ENCODE measurements around the gene LYG1.
"Not testable (repeated sequence)": the region's sequence is repeated elsewhere in the genome, so short reads cannot be mapped to it uniquely, and the experiment has no call there.

Gene LYG1

GRCh38 chr2:99301097-99301496, at the start of gene LYG1:
LYG1 (minus strand) TSS chr2:99301197; CDS start chr2:99295670, 5,527 bp downstream.
- not testable (repeated sequence) for H3K9ac ChIP-seq (ENCODE audit: low read length); H3K9me2 ChIP-seq (replicated peaks; ENCODE audit: insufficient read depth, low read length); H3F3A ChIP-seq (ENCODE audit: insufficient read depth); H3K4me2 ChIP-seq (ENCODE audit: low read depth, low read length, poor library complexity, severe bottlenecking); H3K27ac ChIP-seq (ENCODE audit: low read depth, low read length); H2AFZ ChIP-seq (ENCODE audit: low read depth, low read length, severe bottlenecking); H3K79me2 ChIP-seq (ENCODE audit: insufficient read depth, low read length); H3K36me3 ChIP-seq (ENCODE audit: low read length); H3K27me3 ChIP-seq (ENCODE audit: low read length); H4K20me1 ChIP-seq (ENCODE audit: low read depth, low read length); H3K9me3 ChIP-seq (ENCODE audit: insufficient read depth, low read length); H3K4me3 ChIP-seq (ENCODE audit: insufficient read depth, low read length, poor library complexity, severe bottlenecking)

DNA sequence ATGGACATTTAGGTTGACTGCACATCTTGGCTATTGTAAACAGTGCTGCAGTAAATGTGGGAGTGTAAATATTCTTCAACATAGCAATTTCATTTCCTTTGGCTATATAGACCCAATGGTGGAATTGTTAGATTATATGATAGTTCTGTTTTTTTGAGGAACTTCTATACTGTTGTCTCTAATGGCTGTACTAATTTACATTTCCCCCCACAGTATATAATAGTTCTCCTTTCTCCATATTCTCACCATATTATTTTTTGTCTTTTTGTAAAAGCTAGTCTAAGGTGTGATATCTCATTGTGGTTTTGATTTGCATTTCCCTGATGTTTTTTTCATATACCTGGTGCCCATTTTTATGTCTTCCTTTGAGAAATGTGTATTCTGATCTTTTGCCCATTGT, 49.2 kb upstream of the LYG1 start:
- Histone ChIP-seq H4K20me1 (ENCODE audit: low read depth, low read length) (peaks cover 39% of the 10 kb centered on the region), H3K27ac (ENCODE audit: low read depth, low read length) (no peak overlapping the region), H3K36me3 (ENCODE audit: low read length) (no peaks in the 10 kb centered on the region; the same call in 1 of the 2 replicates), H3F3A (ENCODE audit: insufficient read depth) (no peaks in the 10 kb centered on the region; the same call in none of the 2 replicates), H3K9ac (ENCODE audit: low read length) (no peak overlapping the region), H3K9me2 (replicated peaks; ENCODE audit: insufficient read depth, low read length) (no peaks in the 10 kb centered on the region), H2AFZ (ENCODE audit: low read depth, low read length, severe bottlenecking) (no peak overlapping the region), H3K4me2 (ENCODE audit: low read depth, low read length, poor library complexity, severe bottlenecking) (no peak overlapping the region), H3K9me3 (ENCODE audit: insufficient read depth, low read length) (no peaks in the 10 kb centered on the region), H3K27me3 (ENCODE audit: low read length) (no peaks in the 10 kb centered on the region), H3K79me2 (ENCODE audit: insufficient read depth, low read length) (peaks cover 98% of the 10 kb centered on the region), H3K4me3 (ENCODE audit: insufficient read depth, low read length, poor library complexity, severe bottlenecking) (no peak overlapping the region)
- TF ChIP-seq EZH2phosphoT487 (conservative IDR thresholded peaks at IDR 0.05; ENCODE audit: low read length), result no peak
- TF ChIP-seq CTCF (IDR thresholded peaks at IDR 0.05; ENCODE audit: insufficient read depth, low read length, poor library complexity, severe bottlenecking), result no peak

- no peaks in the 10 kb centered on the region; the same call in none of the 2 replicates for H3F3A ChIP-seq (ENCODE audit: insufficient read depth)
- H3K4me3 ChIP-seq (ENCODE audit: insufficient read depth, low read length, poor library complexity, severe bottlenecking), result no peak overlapping the region
- no peak overlapping the region for H3K9ac ChIP-seq (ENCODE audit: low read length)
- no peak overlapping the region for H2AFZ ChIP-seq (ENCODE audit: low read depth, low read length, severe bottlenecking)
- H3K4me2 ChIP-seq (ENCODE audit: low read depth, low read length, poor library complexity, severe bottlenecking), result no peak overlapping the region
- H3K9me2 ChIP-seq (replicated peaks; ENCODE audit: insufficient read depth, low read length), result no peaks in the 10 kb centered on the region
- no peaks in the 10 kb centered on the region for H3K9me3 ChIP-seq (ENCODE audit: insufficient read depth, low read length)
- TF ChIP-seq CTCF (IDR thresholded peaks at IDR 0.05; ENCODE audit: insufficient read depth, low read length, poor library complexity, severe bottlenecking) (no peak), EZH2phosphoT487 (conservative IDR thresholded peaks at IDR 0.05; ENCODE audit: low read length) (no peak)
- peaks cover 31% of the 10 kb centered on the region for H4K20me1 ChIP-seq (ENCODE audit: low read depth, low read length)
- no peaks in the 10 kb centered on the region for H3K36me3 ChIP-seq (ENCODE audit: low read length)
- H3K27me3 ChIP-seq (ENCODE audit: low read length), result no peaks in the 10 kb centered on the region
- no peak overlapping the region for H3K27ac ChIP-seq (ENCODE audit: low read depth, low read length)
- H3K79me2 ChIP-seq (ENCODE audit: insufficient read depth, low read length), result peaks cover 98% of the 10 kb centered on the region
Observed at GRCh38 chr2:99348173-99348572, 47.2 kb upstream of the LYG1 start.

GRCh38 chr2:99346218-99346617, 45.2 kb upstream of the LYG1 start:
- H3K9me2 ChIP-seq (replicated peaks; ENCODE audit: insufficient read depth, low read length), result no peaks in the 10 kb centered on the region
- no peak overlapping the region for H3K27ac ChIP-seq (ENCODE audit: low read depth, low read length)
- H3K36me3 ChIP-seq (ENCODE audit: low read length), result no peaks in the 10 kb centered on the region
- no peaks in the 10 kb centered on the region for H3K27me3 ChIP-seq (ENCODE audit: low read length)
- TF ChIP-seq EZH2phosphoT487 (conservative IDR thresholded peaks at IDR 0.05; ENCODE audit: low read length), result no peak
- TF ChIP-seq CTCF (IDR thresholded peaks at IDR 0.05; ENCODE audit: insufficient read depth, low read length, poor library complexity, severe bottlenecking), result no peak
- no peak overlapping the region for H3K9ac ChIP-seq (ENCODE audit: low read length)
- peaks cover 100% of the 10 kb centered on the region for H3K79me2 ChIP-seq (ENCODE audit: insufficient read depth, low read length)
- no peak overlapping the region for H3K4me2 ChIP-seq (ENCODE audit: low read depth, low read length, poor library complexity, severe bottlenecking)
- H3F3A ChIP-seq (ENCODE audit: insufficient read depth), result peaks cover 2% of the 10 kb centered on the region
- H3K4me3 ChIP-seq (ENCODE audit: insufficient read depth, low read length, poor library complexity, severe bottlenecking), result no peak overlapping the region
- peaks cover 37% of the 10 kb centered on the region for H4K20me1 ChIP-seq (ENCODE audit: low read depth, low read length)
- no peaks in the 10 kb centered on the region for H3K9me3 ChIP-seq (ENCODE audit: insufficient read depth, low read length)
- no peak overlapping the region for H2AFZ ChIP-seq (ENCODE audit: low read depth, low read length, severe bottlenecking)

DNA sequence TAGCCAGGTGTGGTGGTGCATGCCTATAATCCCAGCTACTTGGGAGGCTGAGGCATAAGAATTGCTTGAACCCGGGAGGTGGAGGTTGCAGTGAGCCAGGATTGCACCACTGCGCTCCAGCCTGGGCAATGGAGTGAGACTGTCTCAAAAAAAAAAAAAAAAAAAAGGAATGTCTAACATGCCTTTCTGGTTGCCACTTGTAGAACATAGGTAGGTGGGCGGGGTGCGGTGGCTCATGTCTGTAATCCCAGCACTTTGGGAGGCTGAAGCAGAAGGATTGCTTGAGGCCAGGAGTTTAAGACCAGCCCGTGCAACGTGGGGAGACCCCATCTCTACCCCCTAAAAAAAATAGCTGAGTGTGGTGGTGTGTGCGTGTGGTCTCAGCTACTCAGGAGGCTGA, 44.4 kb upstream of the LYG1 start:
- H3K4me2 ChIP-seq (ENCODE audit: low read depth, low read length, poor library complexity, severe bottlenecking); H2AFZ ChIP-seq (ENCODE audit: low read depth, low read length, severe bottlenecking); H3K9ac ChIP-seq (ENCODE audit: low read length); H3K4me3 ChIP-seq (ENCODE audit: insufficient read depth, low read length, poor library complexity, severe bottlenecking); H3K9me2 ChIP-seq (replicated peaks; ENCODE audit: insufficient read depth, low read length); H3K27ac ChIP-seq (ENCODE audit: low read depth, low read length); H3K27me3 ChIP-seq (ENCODE audit: low read length); H3K9me3 ChIP-seq (ENCODE audit: insufficient read depth, low read length); H3K36me3 ChIP-seq (ENCODE audit: low read length); H3F3A ChIP-seq (ENCODE audit: insufficient read depth): not testable (repeated sequence)
- Histone ChIP-seq H4K20me1 (ENCODE audit: low read depth, low read length) (peaks cover 37% of the 10 kb centered on the region), H3K79me2 (ENCODE audit: insufficient read depth, low read length) (peaks cover 100% of the 10 kb centered on the region)

Measured in SU-DHL-6 (cell line).